ELR (cell line): Measurements from ENCODE around the gene RNF223.
"Not testable (repeated sequence)": the region's sequence is repeated elsewhere in the genome, so short reads cannot be mapped to it uniquely, and the experiment has no call there.

Experiments used
- DNase-seq: peaks from one replicate; pipeline ENCODE4 v3.0.0-alpha.2; 2015; ENCODE audit warnings: low read depth

RNF223 gene

GRCh38 chr1:1087351-1088028 is 13.4 kb upstream of the RNF223 start:
- DNase-seq = no peak

- no peak for DNase-seq
Observed at GRCh38 chr1:1086911-1087341, 12.8 kb upstream of the RNF223 start.

- DNase-seq = no peak
Observed at GRCh38 chr1:1085911-1086841, 12.1 kb upstream of the RNF223 start.

GRCh38 chr1:1085171-1085841 is 11.2 kb upstream of the RNF223 start:
- no peak for DNase-seq

- DNase-seq = no peak
Observed at GRCh38 chr1:1084372-1085170, 10.5 kb upstream of the RNF223 start.

- DNase-seq = no peak
Observed at GRCh38 chr1:1083416-1084371, 9.6 kb upstream of the RNF223 start.

GRCh38 chr1:1082776-1083415 is 8.8 kb upstream of the RNF223 start:
- DNase-seq = no peak

- no peak for DNase-seq
Observed at GRCh38 chr1:1082239-1082775, 8.2 kb upstream of the RNF223 start.

GRCh38 chr1:1081311-1082238 is 7.5 kb upstream of the RNF223 start:
- no peak for DNase-seq

- no peak for DNase-seq
Observed at GRCh38 chr1:1080951-1081310, 6.8 kb upstream of the RNF223 start.

- DNase-seq = peak; percentile 69
Observed at GRCh38 chr1:1080122-1080757, 6.1 kb upstream of the RNF223 start.

GRCh38 chr1:1079408-1080121 is 5.5 kb upstream of the RNF223 start:
- peak; percentile 99 for DNase-seq

- not testable (repeated sequence) for DNase-seq
Observed at GRCh38 chr1:1077396-1077795, 3.3 kb upstream of the RNF223 start.

- DNase-seq = no peak
Observed at GRCh38 chr1:1075148-1075935, 1.2 kb upstream of the RNF223 start.

- no peak for DNase-seq
Observed at GRCh38 chr1:1074631-1075147, 583 bp upstream of the RNF223 start.
